Spleen (tissue), 7 donors: ENCODE results near the gene AFAP1L1.

ENCODE experiments used
- POLR2A ChIP-seq, 3 donors: fragments of 450-650 bp; IDR thresholded peaks; one replicate each; pipeline ENCODE4 v1.5.1; 2017; ENCODE audit warnings: antibody characterized with exemption in 3 of 3, mild to moderate bottlenecking in 1 of 3
- TF ChIP-seq, protein P1 (sequence below), 11 experiments: fragments of 200-600 bp in 7 of 11; fragments of 450-650 bp in 4 of 11; sonication (generic) in 4 of 11; IDR thresholded peaks in 8 of 11; conservative IDR thresholded peaks in 3 of 11; 1 replicate in 7 of 11; 2 replicates in 4 of 11; pipeline versions ENCODE4 v1.4.0 to v1.8.0; 2016 to 2021; ENCODE audit warnings: antibody characterized with exemption in 11 of 11, inconsistent platforms in 4 of 11, mild to moderate bottlenecking in 1 of 11
- donor health status: DM: no; HTN: no; CAD: no; lungs with moderate emphysema.
- donor health status: DM: no; HTN: no; CAD: no.
- donor health status: DM: no; HTN: no; CAD: no.

DNA sequence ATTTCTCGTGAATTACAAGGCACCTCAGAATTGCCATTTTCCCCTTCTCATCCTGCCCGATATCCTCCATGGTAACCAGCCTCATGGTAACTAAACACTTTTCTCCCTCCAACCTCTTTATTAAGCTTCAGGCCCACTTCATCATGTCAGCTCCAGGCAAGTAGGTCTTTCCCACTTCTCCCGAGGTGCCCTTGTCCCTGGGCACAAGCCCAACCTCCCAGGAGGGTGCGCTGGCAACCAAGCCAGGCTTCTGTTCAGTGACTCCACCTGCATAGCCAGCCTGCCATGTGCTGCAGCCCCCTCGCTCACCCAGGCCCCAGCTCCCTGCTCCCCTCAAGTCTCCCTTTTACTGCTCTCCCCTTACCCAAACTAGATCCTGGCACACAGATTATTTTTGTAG lies 47.4 kb upstream of the AFAP1L1 start:
- TF ChIP-seq POLR2A (IDR thresholded peaks at IDR 0.05): no peak
- TF ChIP-seq, protein P1, sequence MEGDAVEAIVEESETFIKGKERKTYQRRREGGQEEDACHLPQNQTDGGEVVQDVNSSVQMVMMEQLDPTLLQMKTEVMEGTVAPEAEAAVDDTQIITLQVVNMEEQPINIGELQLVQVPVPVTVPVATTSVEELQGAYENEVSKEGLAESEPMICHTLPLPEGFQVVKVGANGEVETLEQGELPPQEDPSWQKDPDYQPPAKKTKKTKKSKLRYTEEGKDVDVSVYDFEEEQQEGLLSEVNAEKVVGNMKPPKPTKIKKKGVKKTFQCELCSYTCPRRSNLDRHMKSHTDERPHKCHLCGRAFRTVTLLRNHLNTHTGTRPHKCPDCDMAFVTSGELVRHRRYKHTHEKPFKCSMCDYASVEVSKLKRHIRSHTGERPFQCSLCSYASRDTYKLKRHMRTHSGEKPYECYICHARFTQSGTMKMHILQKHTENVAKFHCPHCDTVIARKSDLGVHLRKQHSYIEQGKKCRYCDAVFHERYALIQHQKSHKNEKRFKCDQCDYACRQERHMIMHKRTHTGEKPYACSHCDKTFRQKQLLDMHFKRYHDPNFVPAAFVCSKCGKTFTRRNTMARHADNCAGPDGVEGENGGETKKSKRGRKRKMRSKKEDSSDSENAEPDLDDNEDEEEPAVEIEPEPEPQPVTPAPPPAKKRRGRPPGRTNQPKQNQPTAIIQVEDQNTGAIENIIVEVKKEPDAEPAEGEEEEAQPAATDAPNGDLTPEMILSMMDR (IDR thresholded peaks at IDR 0.05 in 8 of 11, conservative IDR thresholded peaks at IDR 0.05 in 3 of 11): no peak
